ENCODE measurements around the gene HDAC8. TPM values are rescaled to one million over a fixed set of nuclear protein-coding genes. Genes with fewer than 3 reads are reported as not detected.
A peak's percentile ranks its signal among the peaks of the same experiment; 100 is the strongest.

Gene HDAC8
- total and polyA plus RNA-seq, 9 of the 15 experiments (the other 6 are each of a cell fraction or from before 2014, with no cell fraction given), result 18.9 to 53.8 (median 28.7) TPM

DNA sequence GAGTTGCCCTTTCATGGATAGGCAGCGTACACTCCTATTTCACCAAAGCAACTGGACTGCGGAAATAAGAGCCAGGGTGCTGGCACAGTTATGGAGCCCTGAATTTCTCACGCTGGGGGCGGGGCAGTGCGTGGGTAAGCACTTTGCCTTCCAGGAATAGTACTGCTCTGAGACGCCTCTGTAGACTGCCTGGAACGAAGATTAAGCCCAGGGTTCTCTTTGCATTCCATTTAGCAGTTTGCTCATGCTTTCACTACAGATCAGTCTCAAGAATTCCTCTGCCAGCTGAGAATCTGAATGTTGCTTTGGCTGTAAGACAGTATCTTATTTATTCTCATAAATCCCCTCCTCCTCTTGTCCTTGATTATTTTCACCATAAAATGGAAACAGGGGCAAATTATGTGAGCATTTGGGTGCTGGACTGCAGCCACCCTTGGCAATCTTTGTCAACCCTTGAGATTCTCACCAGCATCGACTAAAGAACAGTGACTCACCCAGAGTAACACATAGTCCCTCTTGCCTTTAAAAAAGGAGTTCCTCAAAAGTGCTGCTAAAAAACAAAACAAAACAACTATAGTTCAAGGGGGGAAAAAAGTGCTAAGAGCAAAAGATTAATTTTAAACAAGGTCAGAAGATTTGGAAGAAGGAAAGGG is 178.0 kb downstream of the HDAC8 start:
- DNase-seq (ENCODE audit: extremely low read depth in 1 of 4, low spot score in 3 of 4) (no peak), ATAC-seq (peak; percentile 59; the same call in 2 of the 3 replicates), FAIRE-seq (no peak)
- 22% methylated on average over 8 of the region's 8 CpGs for WGBS (ENCODE audit: insufficient coverage, low coverage, missing lambda C conversion rate)
- peaks cover 0 to 2% of the 10 kb centered on the region in 2 experiments; a peak in 2 of 5 replicates for H3K4me1 ChIP-seq (replicated peaks in 1 of 2; ENCODE audit: control insufficient read depth in 2 of 2, insufficient read depth in 2 of 2, low read length in 2 of 2)
- no peaks in the 10 kb centered on the region for H3K79me2 ChIP-seq (ENCODE audit: control insufficient read depth, insufficient read depth, low read length)
- H3K9ac ChIP-seq (ENCODE audit: insufficient read depth in 1 of 2, low read depth in 2 of 2, low read length in 2 of 2), result no peak overlapping the region
- no peak overlapping the region for H3K4me3 ChIP-seq
- in situ Hi-C loops (cut with MboI), result no loop called here
- no peaks in the 10 kb centered on the region for H3K9me3 ChIP-seq (replicated peaks; ENCODE audit: control insufficient read depth, insufficient read depth, low read depth, low read length)
- no peak overlapping the region for H3K4me2 ChIP-seq (ENCODE audit: insufficient read depth, low read length)
- H3K27ac ChIP-seq (ENCODE audit: extremely low read depth, low read depth, low read length), result no peak overlapping the region
- H3K27me3 ChIP-seq (ENCODE audit: control insufficient read depth in 2 of 2, insufficient read depth in 2 of 2, low read length in 2 of 2), result no peaks in the 10 kb centered on the region
- no peaks in the 10 kb centered on the region for H3K9me1 ChIP-seq (ENCODE audit: control insufficient read depth, insufficient read depth, low read length)
- H4K20me1 ChIP-seq (replicated peaks; ENCODE audit: control insufficient read depth, insufficient read depth, low read length), result no peaks in the 10 kb centered on the region
- H3K36me3 ChIP-seq (ENCODE audit: control insufficient read depth, insufficient read depth, low read length), result no peaks in the 10 kb centered on the region
- CTCF ChIA-PET (ENCODE audit: low intra/inter-chr PET ratio), result no interaction called here
- no peak overlapping the region for H2AFZ ChIP-seq (ENCODE audit: low read depth, low read length)
- no TSS peak for BruUV-seq (replicated peaks)
- intact Hi-C loops (cut with micrococcal nuclease), result no loop called here
- POLR2A ChIA-PET, result no interaction called here
- TF ChIP-seq CREBBP (IDR thresholded peaks at IDR 0.05; ENCODE audit: low read depth, low read length), result no peak
- no peak for TF ChIP-seq EWSR1 (IDR thresholded peaks at IDR 0.05; ENCODE audit: borderline replicate concordance, low read depth, partially characterized antibody)
- TF ChIP-seq MIER1 (IDR thresholded peaks at IDR 0.05; ENCODE audit: low read depth), result no peak
- TF ChIP-seq NFYB (IDR thresholded peaks at IDR 0.05; ENCODE audit: extremely low read depth, insufficient read length), result no peak
- no peak for TF ChIP-seq DNMT1 (IDR thresholded peaks at IDR 0.05)
- TF ChIP-seq, protein P1, sequence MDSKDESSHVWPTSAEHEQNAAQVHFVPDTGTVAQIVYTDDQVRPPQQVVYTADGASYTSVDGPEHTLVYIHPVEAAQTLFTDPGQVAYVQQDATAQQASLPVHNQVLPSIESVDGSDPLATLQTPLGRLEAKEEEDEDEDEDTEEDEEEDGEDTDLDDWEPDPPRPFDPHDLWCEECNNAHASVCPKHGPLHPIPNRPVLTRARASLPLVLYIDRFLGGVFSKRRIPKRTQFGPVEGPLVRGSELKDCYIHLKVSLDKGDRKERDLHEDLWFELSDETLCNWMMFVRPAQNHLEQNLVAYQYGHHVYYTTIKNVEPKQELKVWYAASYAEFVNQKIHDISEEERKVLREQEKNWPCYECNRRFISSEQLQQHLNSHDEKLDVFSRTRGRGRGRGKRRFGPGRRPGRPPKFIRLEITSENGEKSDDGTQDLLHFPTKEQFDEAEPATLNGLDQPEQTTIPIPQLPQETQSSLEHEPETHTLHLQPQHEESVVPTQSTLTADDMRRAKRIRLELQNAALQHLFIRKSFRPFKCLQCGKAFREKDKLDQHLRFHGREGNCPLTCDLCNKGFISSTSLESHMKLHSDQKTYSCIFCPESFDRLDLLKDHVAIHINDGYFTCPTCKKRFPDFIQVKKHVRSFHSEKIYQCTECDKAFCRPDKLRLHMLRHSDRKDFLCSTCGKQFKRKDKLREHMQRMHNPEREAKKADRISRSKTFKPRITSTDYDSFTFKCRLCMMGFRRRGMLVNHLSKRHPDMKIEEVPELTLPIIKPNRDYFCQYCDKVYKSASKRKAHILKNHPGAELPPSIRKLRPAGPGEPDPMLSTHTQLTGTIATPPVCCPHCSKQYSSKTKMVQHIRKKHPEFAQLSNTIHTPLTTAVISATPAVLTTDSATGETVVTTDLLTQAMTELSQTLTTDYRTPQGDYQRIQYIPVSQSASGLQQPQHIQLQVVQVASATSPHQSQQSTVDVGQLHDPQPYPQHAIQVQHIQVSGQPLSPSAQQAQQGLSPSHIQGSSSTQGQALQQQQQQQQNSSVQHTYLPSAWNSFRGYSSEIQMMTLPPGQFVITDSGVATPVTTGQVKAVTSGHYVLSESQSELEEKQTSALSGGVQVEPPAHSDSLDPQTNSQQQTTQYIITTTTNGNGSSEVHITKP (IDR thresholded peaks at IDR 0.05; ENCODE audit: partially characterized antibody), result no peak
- TF ChIP-seq PML (IDR thresholded peaks at IDR 0.05; ENCODE audit: low read length), result no peak
- TF ChIP-seq KLF1 (tag; IDR thresholded peaks at IDR 0.05), result no peak
- no peak for TF ChIP-seq IRF2 (CRISPR knock-in tag; IDR thresholded peaks at IDR 0.05)
- TF ChIP-seq SMAD4 (CRISPR knock-in tag; conservative IDR thresholded peaks at IDR 0.05), result no peak
- TF ChIP-seq EGR1 (conservative IDR thresholded peaks at IDR 0.05), result no peak
- no peak for TF ChIP-seq MYC (IDR thresholded peaks at IDR 0.05; ENCODE audit: low read depth, low read length)
- TF ChIP-seq MYC (CRISPR knock-in tag; IDR thresholded peaks at IDR 0.05; ENCODE audit: borderline replicate concordance, low read depth), result no peak
- TF ChIP-seq TAF9B (IDR thresholded peaks at IDR 0.05; ENCODE audit: partially characterized antibody), result no peak
- no peak for TF ChIP-seq PRPF4 (IDR thresholded peaks at IDR 0.05; ENCODE audit: insufficient read depth, low read depth, low read length, poor library complexity, severe bottlenecking)
- TF ChIP-seq IRF1 (CRISPR knock-in tag; IDR thresholded peaks at IDR 0.05; ENCODE audit: borderline replicate concordance), result no peak
- no peak for TF ChIP-seq TFAM (CRISPR knock-in tag; conservative IDR thresholded peaks at IDR 0.05)
- TF ChIP-seq MAX (CRISPR knock-in tag; IDR thresholded peaks at IDR 0.05), result no peak
